Middle frontal gyrus (tissue), 1 donor: ENCODE results near the gene ZFYVE16.
"Not testable (repeated sequence)": the region's sequence is repeated elsewhere in the genome, so short reads cannot be mapped to it uniquely, and the experiment has no call there.

ENCODE experiments used
- DNase-seq: peaks from one replicate; pipeline ENCODE4 v3.0.0-alpha.2; 2015; ENCODE audit warnings: low spot score; ENCODE audit errors: extremely low spot score

The ZFYVE16 gene

GRCh38 chr5:80409367-80409966 is 1.6 kb downstream of the ZFYVE16 start:
- DNase-seq: no peak

GRCh38 chr5:80411589-80412219 is 3.8 kb downstream of the ZFYVE16 start:
- no peak for DNase-seq

- no peak for DNase-seq
These were observed 6.2 kb downstream of the ZFYVE16 start for GRCh38 chr5:80414113-80414512.

GRCh38 chr5:80417973-80418372 is 10.1 kb downstream of the ZFYVE16 start:
- DNase-seq: no peak

- DNase-seq: not testable (repeated sequence)
These were observed 16.5 kb downstream of the ZFYVE16 start for GRCh38 chr5:80424365-80424764.

- no peak for DNase-seq
These were observed 27.6 kb downstream of the ZFYVE16 start for GRCh38 chr5:80435476-80435875.

GRCh38 chr5:80437326-80437725 is 29.5 kb downstream of the ZFYVE16 start:
- DNase-seq: no peak

GRCh38 chr5:80438739-80439138 is 30.9 kb downstream of the ZFYVE16 start:
- no peak for DNase-seq

- DNase-seq: no peak
These were observed 31.3 kb downstream of the ZFYVE16 start for GRCh38 chr5:80439213-80439612.

- DNase-seq: no peak
These were observed 34.9 kb downstream of the ZFYVE16 start for GRCh38 chr5:80442742-80443141.

GRCh38 chr5:80453366-80453765 is 45.5 kb downstream of the ZFYVE16 start:
- no peak for DNase-seq

GRCh38 chr5:80463269-80463668 is 55.4 kb downstream of the ZFYVE16 start:
- no peak for DNase-seq

GRCh38 chr5:80466669-80467485 is 59.0 kb downstream of the ZFYVE16 start:
- no peak for DNase-seq

- DNase-seq: no peak
These were observed 60.3 kb downstream of the ZFYVE16 start for GRCh38 chr5:80468131-80468530.

GRCh38 chr5:80470631-80471030 is 62.8 kb downstream of the ZFYVE16 start:
- not testable (repeated sequence) for DNase-seq

GRCh38 chr5:80474929-80475328 is 67.1 kb downstream of the ZFYVE16 start:
- DNase-seq: no peak

- DNase-seq: no peak
These were observed 71.8 kb downstream of the ZFYVE16 start for GRCh38 chr5:80479713-80480112.

- no peak for DNase-seq
These were observed 72.5 kb downstream of the ZFYVE16 start for GRCh38 chr5:80480354-80480753.

- no peak for DNase-seq
These were observed 73.4 kb downstream of the ZFYVE16 start for GRCh38 chr5:80481019-80481893.

- no peak for DNase-seq
These were observed 74.7 kb downstream of the ZFYVE16 start for GRCh38 chr5:80482578-80482977.

- no peak for DNase-seq
These were observed 75.9 kb downstream of the ZFYVE16 start for GRCh38 chr5:80483636-80484232.
